KMS-11 (cell line): Measurements from ENCODE around the gene KCNQ4.

Source experiments
- H2AFZ ChIP-seq: fragments of 200-600 bp; sonication (generic); 2 replicates; pipeline ENCODE4 v1.6.1; 2016; ENCODE audit warnings: antibody characterized with exemption, mixed run types, low read depth
- H3K27ac ChIP-seq: fragments of 200-600 bp; sonication (generic); 2 replicates; pipeline ENCODE4 v1.6.1; 2016; ENCODE audit warnings: mild to moderate bottlenecking, mixed run types
- H3K27me3 ChIP-seq: fragments of 200-600 bp; sonication (generic); 2 replicates; pipeline ENCODE4 v1.6.1; 2017; ENCODE audit warnings: mild to moderate bottlenecking, low read depth, mixed run types, moderate library complexity; ENCODE audit not compliant: insufficient read depth
- H3K36me3 ChIP-seq: fragments of 200-600 bp; sonication (generic); 2 replicates; pipeline ENCODE4 v1.6.1; 2017; ENCODE audit warnings: mild to moderate bottlenecking, mixed run types; ENCODE audit not compliant: insufficient read depth
- H3K4me1 ChIP-seq: fragments of 200-600 bp; sonication (generic); 2 replicates; pipeline ENCODE4 v1.6.1; 2016; ENCODE audit warnings: mild to moderate bottlenecking, low read depth, mixed run types; ENCODE audit not compliant: poor library complexity, severe bottlenecking
- H3K4me2 ChIP-seq: fragments of 200-600 bp; sonication (generic); 2 replicates; pipeline ENCODE4 v1.7.0; 2016; ENCODE audit warnings: mild to moderate bottlenecking, mixed run types
- H3K4me3 ChIP-seq: fragments of 200-600 bp; sonication (generic); IDR thresholded peaks from 2 replicates; pipeline ENCODE4 v1.6.1; 2017; ENCODE audit warnings: low read depth, low read length, mixed read lengths; ENCODE audit not compliant: insufficient read depth
- H3K79me2 ChIP-seq: fragments of 200-600 bp; sonication (generic); 2 replicates; pipeline ENCODE4 v1.6.1; 2016; ENCODE audit warnings: low read depth, mixed run types; ENCODE audit not compliant: insufficient read depth
- H3K9ac ChIP-seq: fragments of 200-600 bp; sonication (generic); 2 replicates; pipeline ENCODE4 v1.6.1; 2016; ENCODE audit warnings: mild to moderate bottlenecking, mixed run types
- H4K20me1 ChIP-seq: fragments of 200-600 bp; sonication (generic); 2 replicates; pipeline ENCODE4 v1.6.1; 2016; ENCODE audit warnings: mild to moderate bottlenecking, mixed run types; ENCODE audit not compliant: insufficient read depth
- TF ChIP-seq, protein P1 (sequence below): fragments of 200-600 bp; sonication (generic); conservative IDR thresholded peaks from 2 replicates; pipeline ENCODE4 v1.6.1; 2017; ENCODE audit warnings: low read depth, mild to moderate bottlenecking, antibody characterized with exemption, low read length, moderate library complexity, mixed read lengths

The KCNQ4 gene

DNA sequence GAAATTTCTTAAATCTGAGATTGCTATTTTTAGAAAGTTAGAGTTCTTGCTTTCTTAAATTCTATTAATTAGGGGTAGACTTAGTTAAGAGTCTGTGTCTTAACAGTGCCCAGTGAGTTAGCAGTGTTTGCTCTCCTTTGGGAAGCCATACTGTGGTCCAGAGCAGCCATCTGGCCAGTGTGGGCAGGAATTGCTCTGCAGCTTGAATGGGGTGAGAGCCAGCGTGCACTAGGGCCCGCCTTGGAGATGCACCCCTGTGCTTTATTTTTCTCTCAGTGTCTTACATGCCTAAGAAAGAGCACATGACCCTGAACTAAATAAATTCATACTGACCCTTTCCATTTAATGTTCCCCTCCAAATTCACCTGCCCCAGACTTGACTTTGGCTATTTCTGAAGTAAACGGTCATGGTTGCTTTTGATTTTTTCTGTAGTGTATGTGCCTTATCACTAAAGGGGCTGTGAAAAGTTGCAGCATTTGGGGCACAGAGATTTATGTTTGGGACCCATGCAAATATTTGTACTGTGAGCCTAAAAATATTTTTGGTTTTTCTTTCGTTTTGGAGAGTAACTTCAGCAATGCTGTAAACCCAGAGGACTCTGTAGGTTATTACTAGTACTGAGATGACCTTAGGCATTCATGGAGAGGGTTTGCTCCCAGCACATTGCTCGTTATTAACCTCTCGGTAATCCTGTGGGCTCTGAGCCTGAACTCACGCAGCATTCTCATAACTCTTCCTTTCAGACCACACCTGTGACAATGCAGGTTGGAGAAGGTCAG is 21.3 kb upstream of the KCNQ4 start:
- TF ChIP-seq, protein P1, sequence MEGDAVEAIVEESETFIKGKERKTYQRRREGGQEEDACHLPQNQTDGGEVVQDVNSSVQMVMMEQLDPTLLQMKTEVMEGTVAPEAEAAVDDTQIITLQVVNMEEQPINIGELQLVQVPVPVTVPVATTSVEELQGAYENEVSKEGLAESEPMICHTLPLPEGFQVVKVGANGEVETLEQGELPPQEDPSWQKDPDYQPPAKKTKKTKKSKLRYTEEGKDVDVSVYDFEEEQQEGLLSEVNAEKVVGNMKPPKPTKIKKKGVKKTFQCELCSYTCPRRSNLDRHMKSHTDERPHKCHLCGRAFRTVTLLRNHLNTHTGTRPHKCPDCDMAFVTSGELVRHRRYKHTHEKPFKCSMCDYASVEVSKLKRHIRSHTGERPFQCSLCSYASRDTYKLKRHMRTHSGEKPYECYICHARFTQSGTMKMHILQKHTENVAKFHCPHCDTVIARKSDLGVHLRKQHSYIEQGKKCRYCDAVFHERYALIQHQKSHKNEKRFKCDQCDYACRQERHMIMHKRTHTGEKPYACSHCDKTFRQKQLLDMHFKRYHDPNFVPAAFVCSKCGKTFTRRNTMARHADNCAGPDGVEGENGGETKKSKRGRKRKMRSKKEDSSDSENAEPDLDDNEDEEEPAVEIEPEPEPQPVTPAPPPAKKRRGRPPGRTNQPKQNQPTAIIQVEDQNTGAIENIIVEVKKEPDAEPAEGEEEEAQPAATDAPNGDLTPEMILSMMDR = no peak
- Histone ChIP-seq H3K9ac (no peak overlapping the region), H3K36me3 (peaks cover 3% of the 10 kb centered on the region; the same call in 1 of the 2 replicates), H3K4me2 (no peak overlapping the region), H3K79me2 (no peaks in the 10 kb centered on the region), H4K20me1 (no peaks in the 10 kb centered on the region), H3K27me3 (no peaks in the 10 kb centered on the region), H3K4me1 (peaks cover 39% of the 10 kb centered on the region), H3K27ac (no peak overlapping the region), H2AFZ (no peak overlapping the region), H3K4me3 (no peak overlapping the region)

DNA sequence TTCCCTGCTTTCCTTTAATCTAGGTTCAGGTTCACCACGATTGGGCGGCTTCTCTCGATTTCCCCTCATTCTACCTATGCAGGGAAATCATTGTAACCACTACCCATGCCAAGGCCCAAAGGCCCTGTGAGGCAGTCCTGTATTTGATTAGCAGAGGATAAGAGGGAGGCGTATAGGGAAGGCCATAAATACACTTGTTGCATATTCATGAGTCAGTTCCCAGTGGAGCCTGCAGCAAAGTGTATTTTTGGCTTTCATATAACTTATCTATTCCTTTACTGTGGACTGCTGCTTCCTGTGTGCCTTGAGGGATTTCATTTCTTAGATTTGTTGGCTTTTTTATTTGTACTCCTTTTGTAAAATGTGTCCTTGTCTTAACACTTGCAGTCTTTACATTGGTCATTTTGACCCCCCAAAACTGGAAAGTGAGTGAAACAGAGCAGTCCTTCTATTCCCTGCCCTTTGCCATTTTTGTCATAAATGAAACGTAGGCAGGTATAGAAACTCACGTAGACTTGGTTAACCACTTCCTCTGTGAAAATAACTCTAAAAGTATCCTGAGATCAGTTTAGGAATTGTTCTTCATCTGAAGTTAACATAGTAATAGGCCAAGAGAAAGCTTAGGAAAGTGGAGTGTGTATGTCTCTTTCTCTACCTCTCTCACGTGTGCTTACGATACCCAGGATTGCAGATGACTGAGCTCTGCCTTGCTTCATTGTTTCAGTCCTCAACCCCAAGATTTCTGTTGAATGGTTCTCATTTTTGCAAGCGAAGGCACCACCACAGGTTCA is 19.6 kb upstream of the KCNQ4 start:
- Histone ChIP-seq H3K36me3 (0 out of 2 replicates have a peak, but pooled peaks cover 3% of the 10 kb centered on the region), H3K9ac (no peak overlapping the region), H4K20me1 (no peaks in the 10 kb centered on the region), H3K27ac (peak overlapping the region; percentile 15; the same call in 1 of the 2 replicates), H2AFZ (no peak overlapping the region), H3K27me3 (no peaks in the 10 kb centered on the region), H3K4me3 (no peak overlapping the region), H3K4me1 (peaks cover 39% of the 10 kb centered on the region), H3K79me2 (no peaks in the 10 kb centered on the region), H3K4me2 (peak overlapping the region; percentile 69)
- TF ChIP-seq, protein P1 = no peak

DNA sequence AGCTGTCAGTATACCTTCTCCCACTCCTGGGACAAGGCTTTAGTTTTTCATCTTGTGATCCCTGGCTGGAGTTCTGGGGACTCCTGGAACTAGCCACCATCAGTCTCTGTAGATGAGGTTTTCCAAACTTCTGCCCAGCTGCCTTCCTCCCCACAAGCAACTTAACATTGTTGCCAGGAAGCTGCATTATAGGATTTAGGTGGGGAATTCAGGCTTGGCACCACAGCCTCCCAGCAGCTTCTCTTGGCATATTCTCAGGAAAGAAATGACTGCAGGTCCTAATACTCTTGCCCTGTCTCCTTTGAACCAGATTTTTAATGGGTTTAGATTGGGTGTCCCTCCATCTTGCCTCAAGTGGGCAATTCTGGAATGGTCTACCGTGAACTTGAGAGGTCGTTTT is 18.6 kb upstream of the KCNQ4 start:
- no peak overlapping the region for H3K27ac ChIP-seq
- 0 out of 2 replicates have a peak, but pooled peaks cover 3% of the 10 kb centered on the region for H3K36me3 ChIP-seq

DNA sequence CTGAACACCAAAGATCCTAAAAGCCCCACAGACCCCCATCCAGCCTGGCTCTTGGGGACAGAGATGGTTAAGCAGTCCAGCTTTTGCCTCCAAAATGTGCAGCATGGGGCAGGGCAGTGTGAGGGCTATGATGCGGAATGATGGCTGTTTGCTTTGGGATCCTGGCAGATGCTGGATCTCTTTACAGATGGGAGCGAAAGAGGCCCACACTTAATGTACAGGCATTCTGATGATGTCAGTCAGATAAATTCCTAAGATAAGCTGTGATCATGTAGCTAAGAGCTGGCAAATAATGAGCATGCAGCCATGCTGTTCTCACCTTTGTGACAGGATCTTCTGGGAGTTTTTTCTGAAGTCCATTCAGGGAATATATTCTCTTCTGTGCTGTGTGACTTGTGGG is 17.6 kb upstream of the KCNQ4 start:
- peaks cover 39% of the 10 kb centered on the region for H3K4me1 ChIP-seq
- H3K27me3 ChIP-seq = no peaks in the 10 kb centered on the region
- TF ChIP-seq, protein P1 = no peak
- H3K4me3 ChIP-seq = no peak overlapping the region
- H3K9ac ChIP-seq = no peak overlapping the region
- H2AFZ ChIP-seq = no peak overlapping the region
- no peak overlapping the region for H3K4me2 ChIP-seq
- no peak overlapping the region for H3K27ac ChIP-seq
- 0 out of 2 replicates have a peak, but pooled peaks cover 3% of the 10 kb centered on the region for H3K36me3 ChIP-seq
- no peaks in the 10 kb centered on the region for H4K20me1 ChIP-seq
- no peaks in the 10 kb centered on the region for H3K79me2 ChIP-seq

More for the DNA sequence above, 18.6 kb upstream of the KCNQ4 start:
- no peak overlapping the region for H3K9ac ChIP-seq
- no peaks in the 10 kb centered on the region for H3K27me3 ChIP-seq
- H4K20me1 ChIP-seq = no peaks in the 10 kb centered on the region
- H3K4me2 ChIP-seq = peak overlapping the region; percentile 69; the same call in 1 of the 2 replicates
- TF ChIP-seq, protein P1 = no peak
- no peak overlapping the region for H3K4me3 ChIP-seq
- H3K79me2 ChIP-seq = no peaks in the 10 kb centered on the region
- no peak overlapping the region for H2AFZ ChIP-seq
- peaks cover 39% of the 10 kb centered on the region for H3K4me1 ChIP-seq
